A549 treated with DMSO at 1 μM for 4 hours (cell line): ENCODE results near the gene EZR. TPM values are rescaled to one million over a fixed set of nuclear protein-coding genes. Genes with fewer than 3 reads are reported as not detected.

Source experiments
- total RNA-seq: library from RNA; stranded (reverse); fragments of 200-300 nt; extraction: Qiagen RNA extraction; gene quantifications from 5 replicates; pipeline ENCODE4 v1.2.3, GENCODE V29; 2022; ENCODE audit warnings: low read depth

The EZR gene
- total RNA-seq = 301 to 331 TPM (median 327 TPM) in 5 replicates

DNA sequence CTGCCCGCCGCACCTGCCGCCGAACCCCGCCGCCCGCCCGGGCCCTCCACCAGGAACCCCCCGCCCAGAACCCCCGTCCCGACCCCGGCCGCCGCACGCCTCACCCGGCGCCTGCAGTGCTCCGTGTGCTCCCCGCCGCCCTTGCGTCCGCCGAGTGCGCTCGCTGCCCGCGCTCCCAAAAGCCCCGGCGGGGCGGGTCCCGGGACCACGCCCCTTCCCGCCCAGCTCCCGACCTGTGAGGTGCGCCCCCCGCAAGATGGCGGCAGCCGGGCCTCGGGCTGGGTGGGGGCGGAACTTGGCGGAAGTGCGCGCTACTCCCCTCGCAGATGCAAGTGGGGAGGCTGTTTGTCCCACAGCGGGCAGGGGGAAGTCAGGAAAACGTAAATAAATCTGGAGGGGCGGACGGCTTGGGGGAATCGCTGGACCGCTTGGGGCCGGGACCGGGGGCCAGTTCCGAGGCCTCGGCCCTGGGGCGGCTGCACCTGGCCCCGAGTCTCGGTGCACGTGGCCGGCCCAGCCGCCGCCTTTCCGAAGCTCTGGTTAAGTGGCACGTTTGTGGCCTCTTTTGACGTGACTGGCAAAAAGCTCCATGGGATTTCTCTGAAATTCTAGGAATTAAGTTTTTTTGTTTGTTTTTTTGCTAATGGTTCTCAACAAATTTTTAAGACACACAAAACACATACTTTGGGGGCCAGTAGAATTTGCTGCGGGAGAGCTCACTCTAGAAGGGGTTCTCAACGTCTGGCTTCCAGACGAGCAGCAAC lies at the start of gene EZR:
TSS of gene EZR (minus strand) at position 156 of the 764 bp plus-strand sequence. CDS start 1,275 bp downstream, outside the sequence.

Other genes starting within 250 kb of the EZR start
- 94.3 to 119 TPM (median 104 TPM) in 5 replicates for gene DYNLT1, start 174.6 kb downstream of the EZR start, total RNA-seq
- gene SYTL3, start 169.3 kb downstream of the EZR start, total RNA-seq = 1.0 to 1.3 TPM (median 1.1 TPM) in 5 replicates
- 3.7 to 5.4 TPM (median 4.7 TPM) in 5 replicates for gene RSPH3, start 180.8 kb upstream of the EZR start, total RNA-seq
- not detected in 5 replicates for gene TAGAP, start 225.6 kb upstream of the EZR start, total RNA-seq